HG02852 (cell line): ENCODE results near the gene PP2D1.
"Not testable (repeated sequence)": the region's sequence is repeated elsewhere in the genome, so short reads cannot be mapped to it uniquely, and the experiment has no call there.

Experiments used
- ATAC-seq: cut with Tn5 transposase; IDR thresholded peaks from one replicate; pipeline ENCODE4 v1.9.1; 2021; ENCODE audit warnings: mild to moderate bottlenecking, moderate library complexity; ENCODE audit not compliant: unreplicated experiment

The PP2D1 gene

GRCh38 chr3:20012164-20012563, at the start of gene PP2D1:
PP2D1 (minus strand) TSS chr3:20012264; CDS start chr3:20012072, 192 bp downstream.
- ATAC-seq, result no peak

- ATAC-seq, result peak; percentile 41
Observed at GRCh38 chr3:20060974-20061685, 49.1 kb upstream of the PP2D1 start.

GRCh38 chr3:20059929-20060328, 47.9 kb upstream of the PP2D1 start:
- no peak for ATAC-seq

- no peak for ATAC-seq
Observed at GRCh38 chr3:20057612-20058180, 45.6 kb upstream of the PP2D1 start.

GRCh38 chr3:20056725-20057611, 44.9 kb upstream of the PP2D1 start:
- ATAC-seq, result peak; percentile 56

GRCh38 chr3:20055842-20056241, 43.8 kb upstream of the PP2D1 start:
- no peak for ATAC-seq

- ATAC-seq, result peak; percentile 23
Observed at GRCh38 chr3:20055020-20055775, 43.1 kb upstream of the PP2D1 start.

- peak; percentile 55 for ATAC-seq
Observed at GRCh38 chr3:20054549-20054987, 42.5 kb upstream of the PP2D1 start.

- ATAC-seq, result no peak
Observed at GRCh38 chr3:20052851-20053250, 40.8 kb upstream of the PP2D1 start.

- no peak for ATAC-seq
Observed at GRCh38 chr3:20051123-20051806, 39.2 kb upstream of the PP2D1 start.

- ATAC-seq, result no peak
Observed at GRCh38 chr3:20047976-20048883, 36.2 kb upstream of the PP2D1 start.

- ATAC-seq, result no peak
Observed at GRCh38 chr3:20047341-20047779, 35.3 kb upstream of the PP2D1 start.

GRCh38 chr3:20046556-20046955, 34.5 kb upstream of the PP2D1 start:
- ATAC-seq, result no peak

- not testable (repeated sequence) for ATAC-seq
Observed at GRCh38 chr3:20045141-20045540, 33.1 kb upstream of the PP2D1 start.

GRCh38 chr3:20043825-20044224, 31.8 kb upstream of the PP2D1 start:
- ATAC-seq, result no peak

- ATAC-seq, result peak; percentile 21
Observed at GRCh38 chr3:20043396-20043795, 31.3 kb upstream of the PP2D1 start.

GRCh38 chr3:20042331-20042730, 30.3 kb upstream of the PP2D1 start:
- no peak for ATAC-seq

- peak; percentile 39 for ATAC-seq
Observed at GRCh38 chr3:20041197-20041780, 29.2 kb upstream of the PP2D1 start.
